SIG-M5 treated with dmso at 0.1 percent for 504 hours (cell line): ENCODE measurements around the gene KRT83.

Experiments
- DNase-seq: peaks from one replicate; lab custom pipeline; 2025; ENCODE audit not compliant: unreplicated experiment; lab: John Stamatoyannopoulos, UW

KRT83 gene

DNA sequence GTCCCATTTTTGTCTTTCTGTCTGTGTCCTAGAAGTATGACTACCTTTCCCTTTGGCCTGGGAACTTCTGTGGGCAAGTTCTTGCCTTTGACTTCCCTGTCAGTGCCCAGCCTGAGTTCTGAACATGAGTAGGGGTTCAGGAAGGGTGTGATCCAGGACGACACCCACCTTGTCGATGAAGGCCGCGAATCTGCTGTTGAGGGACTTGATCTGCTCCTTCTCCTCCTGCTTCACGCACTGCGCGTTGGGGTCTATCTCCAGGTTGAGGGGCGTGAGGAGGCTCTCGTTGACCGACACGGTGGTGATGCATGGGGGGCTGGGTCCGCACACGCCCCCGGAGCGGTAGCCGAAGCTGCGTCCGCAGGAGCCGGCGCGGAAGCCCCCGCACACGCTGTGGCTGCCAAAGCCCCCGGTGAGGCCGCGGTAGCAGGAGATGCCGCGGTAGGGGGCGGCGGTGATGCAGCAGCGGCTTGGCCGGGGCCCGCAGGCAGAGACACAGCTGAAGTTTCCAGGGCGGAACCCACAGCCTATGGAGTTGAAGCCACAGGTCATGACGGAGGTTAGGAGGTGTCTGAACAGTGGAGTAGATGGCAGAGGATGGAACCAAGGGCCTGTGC, at the start of gene KRT83:
TSS of gene KRT83 (minus strand) at position 615 of the 617 bp plus-strand sequence. CDS start at position 552, 63 bp downstream.
- DNase-seq = no peak

DNA sequence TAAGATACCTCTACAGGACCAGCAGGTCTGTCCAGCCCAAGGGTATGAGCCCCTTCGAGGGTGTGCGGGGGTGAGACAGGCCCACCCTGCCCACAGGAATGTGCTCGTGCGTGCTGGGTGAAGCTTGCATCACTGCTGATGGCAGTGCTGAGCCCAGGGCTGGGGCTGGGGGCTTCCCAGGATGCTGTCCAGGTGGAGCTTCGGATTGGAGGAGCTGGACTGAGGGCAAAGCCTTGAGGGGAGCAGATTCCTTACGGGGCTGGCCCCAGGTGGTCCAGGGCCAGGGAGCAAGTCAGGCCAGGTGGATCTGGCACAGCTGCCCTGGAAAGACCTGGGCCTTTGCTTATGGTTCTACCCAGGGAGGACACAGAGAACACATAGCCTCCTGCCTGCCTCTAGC, 48.6 kb upstream of the KRT83 start:
- DNase-seq = no peak

GRCh38 chr12:52369211-52369610, 48.0 kb upstream of the KRT83 start:
- no peak for DNase-seq

DNA sequence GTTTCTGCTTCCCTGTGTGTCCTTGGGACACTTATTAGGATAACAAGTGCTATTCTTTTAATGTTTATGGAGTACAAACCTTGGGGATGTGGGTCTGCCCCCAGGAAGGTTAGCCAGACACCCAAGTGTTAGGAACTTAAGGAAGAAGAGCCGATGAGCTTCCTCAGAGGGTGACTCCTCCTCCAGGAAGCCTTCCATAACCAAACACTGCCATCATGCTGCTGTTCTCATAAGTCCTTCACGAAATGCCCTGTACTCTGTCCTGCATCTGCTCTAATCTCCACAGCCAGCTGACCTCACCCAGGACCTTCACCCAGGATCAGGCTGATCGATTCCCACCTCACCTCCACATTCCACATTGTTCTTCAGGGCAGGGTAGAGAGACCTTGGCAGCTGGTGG, 47.3 kb upstream of the KRT83 start:
- no peak for DNase-seq

DNA sequence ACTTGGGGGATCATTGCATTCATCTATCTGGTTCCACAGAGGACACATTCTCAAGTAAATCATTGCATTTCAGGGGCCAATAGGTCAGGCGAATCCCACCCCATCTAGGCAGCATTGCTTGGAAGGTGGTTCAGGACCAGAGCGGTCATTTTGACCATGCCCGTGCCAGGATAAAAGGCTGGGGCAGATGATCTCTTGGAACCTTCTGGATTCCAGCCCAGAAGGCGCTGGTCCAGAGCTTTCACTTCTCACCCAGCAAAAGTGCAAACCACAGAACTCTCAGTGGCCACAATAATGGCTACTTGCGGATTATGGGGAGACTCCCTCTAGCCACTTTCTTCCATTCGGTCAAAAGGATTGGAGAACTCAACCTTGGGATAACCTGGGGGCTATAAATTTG, 46.7 kb upstream of the KRT83 start:
- DNase-seq = no peak

- DNase-seq = no peak
Observed at GRCh38 chr12:52366738-52367485, 45.7 kb upstream of the KRT83 start, which contains the start of gene KRT85. Gene KRT85, minus strand, starts transcription at chr12:52367481. Its CDS starts 76 bp downstream, at chr12:52367405.

GRCh38 chr12:52364901-52365489, 43.8 kb upstream of the KRT83 start:
- DNase-seq = no peak

- no peak for DNase-seq
Observed at GRCh38 chr12:52364061-52364460, 42.9 kb upstream of the KRT83 start.

GRCh38 chr12:52363111-52363679, 42.0 kb upstream of the KRT83 start:
- DNase-seq = no peak

DNA sequence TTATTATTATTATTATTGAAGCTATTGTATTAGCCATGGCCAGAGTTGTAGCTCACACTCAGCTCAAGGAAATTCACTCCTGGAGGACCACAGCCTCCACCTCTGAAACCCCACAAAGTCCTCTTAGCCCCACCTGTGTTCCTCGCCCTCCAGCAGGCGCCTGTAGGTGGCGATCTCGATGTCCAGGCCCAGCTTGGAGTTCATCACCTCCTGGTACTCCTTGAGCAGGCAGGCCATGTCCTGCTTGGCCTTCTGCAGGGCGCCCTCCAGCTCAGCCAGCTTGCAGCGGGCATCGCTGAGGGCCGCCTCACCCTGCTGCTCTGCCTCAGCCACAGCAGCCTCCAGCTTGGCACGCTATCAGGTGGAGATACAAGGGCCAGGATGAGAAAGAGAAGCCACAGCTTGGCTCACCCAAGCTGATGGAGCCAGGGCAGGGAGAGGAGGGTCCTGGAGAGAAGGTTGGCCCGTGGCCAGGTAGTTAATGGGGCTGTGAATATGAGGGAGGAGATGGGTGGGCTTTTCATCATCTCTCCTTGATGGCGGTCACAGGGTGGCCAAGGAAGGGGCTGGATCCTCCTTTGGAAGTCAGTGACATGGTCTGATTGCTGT, 41.0 kb upstream of the KRT83 start:
- DNase-seq = no peak

- DNase-seq = no peak
Observed at GRCh38 chr12:52361553-52361952, 40.4 kb upstream of the KRT83 start.

DNA sequence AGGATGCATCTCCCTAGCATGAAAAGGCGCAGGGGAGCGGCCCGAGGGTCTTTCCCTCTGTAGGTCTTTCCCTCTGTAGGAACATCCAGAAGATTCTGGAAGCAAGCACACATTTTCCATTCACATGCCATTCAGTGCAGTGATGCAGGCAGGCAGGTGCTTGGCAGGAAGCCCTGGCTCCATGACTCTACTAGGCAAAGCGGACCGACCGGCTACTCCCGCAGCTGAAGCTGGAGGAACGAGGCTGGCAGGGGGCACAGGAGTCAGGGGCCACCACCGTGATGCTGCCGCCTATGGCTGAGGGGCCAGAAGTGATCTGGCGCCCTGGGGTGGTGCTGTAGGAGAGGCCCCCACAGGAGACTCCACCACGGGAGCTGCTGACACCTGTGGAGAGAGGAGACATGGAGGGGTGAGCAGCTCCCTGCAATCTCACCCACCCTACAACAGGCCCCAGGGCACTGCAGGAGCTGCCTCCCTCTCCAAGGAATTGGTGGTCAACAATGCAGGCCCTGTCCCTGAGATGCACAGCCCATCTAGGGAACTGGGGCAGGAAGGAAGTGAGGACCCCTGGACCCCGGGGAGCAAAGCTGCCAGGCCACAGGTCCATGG, 39.6 kb upstream of the KRT83 start:
- DNase-seq = no peak

GRCh38 chr12:52360106-52360662, 39.0 kb upstream of the KRT83 start:
- no peak for DNase-seq

DNA sequence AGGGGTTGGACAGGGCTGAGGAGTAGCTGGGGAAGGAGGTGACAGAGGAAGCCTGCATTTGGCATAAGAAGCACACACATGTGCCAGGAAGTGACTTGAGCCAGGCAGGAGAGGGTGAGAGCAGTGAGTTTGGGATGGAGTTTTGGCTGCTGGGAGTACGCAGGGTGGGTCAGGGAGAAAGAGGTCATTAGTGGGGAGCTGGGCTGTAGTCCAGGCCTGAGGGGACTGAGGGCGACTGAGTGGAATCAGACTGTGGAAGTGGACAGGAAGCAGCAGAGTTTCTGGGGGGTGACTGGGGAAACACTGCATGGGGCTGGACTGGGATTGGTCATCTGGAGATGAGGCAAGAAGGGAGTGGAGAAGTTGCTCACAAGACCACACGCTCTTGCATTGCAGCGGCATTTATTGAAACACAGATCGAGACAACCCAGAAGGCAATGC, 38.4 kb upstream of the KRT83 start:
- no peak for DNase-seq

DNA sequence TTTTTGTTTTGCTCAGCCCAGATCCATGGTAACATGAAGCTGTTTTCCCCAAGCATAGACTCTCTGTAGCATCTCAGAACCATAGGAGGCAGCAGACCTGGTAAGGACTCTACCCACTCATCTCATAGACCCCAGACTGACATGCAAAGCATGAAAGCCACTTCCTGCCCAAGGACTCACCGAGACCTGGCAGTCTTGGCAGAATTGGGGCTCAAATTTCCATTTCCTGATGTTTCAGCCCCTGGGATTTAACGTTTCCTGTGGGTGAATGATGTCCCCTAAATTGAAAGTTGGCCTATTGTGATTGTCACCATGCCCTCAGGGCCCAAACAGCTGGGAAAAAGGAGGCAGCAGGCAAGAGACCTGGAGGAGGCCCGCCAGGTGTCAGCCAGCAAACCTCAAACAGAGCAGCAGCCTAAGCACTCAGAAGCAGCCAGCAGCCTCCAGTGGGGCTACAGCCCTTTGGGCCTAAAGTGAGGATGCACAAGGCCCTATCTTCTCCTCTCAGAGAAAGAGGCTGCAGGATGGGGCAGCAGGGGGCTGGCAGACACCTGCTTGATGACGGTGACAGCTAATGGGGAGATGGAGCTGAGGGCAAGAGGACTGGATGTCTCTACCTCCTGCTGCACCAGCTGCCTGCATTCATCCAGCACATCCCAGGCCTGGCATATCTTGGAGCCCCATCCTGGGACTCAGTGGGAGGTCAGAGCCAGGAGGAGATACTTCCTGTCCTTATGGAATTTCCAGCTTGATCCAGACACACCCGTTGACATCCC, 37.6 kb upstream of the KRT83 start:
- no peak for DNase-seq

DNA sequence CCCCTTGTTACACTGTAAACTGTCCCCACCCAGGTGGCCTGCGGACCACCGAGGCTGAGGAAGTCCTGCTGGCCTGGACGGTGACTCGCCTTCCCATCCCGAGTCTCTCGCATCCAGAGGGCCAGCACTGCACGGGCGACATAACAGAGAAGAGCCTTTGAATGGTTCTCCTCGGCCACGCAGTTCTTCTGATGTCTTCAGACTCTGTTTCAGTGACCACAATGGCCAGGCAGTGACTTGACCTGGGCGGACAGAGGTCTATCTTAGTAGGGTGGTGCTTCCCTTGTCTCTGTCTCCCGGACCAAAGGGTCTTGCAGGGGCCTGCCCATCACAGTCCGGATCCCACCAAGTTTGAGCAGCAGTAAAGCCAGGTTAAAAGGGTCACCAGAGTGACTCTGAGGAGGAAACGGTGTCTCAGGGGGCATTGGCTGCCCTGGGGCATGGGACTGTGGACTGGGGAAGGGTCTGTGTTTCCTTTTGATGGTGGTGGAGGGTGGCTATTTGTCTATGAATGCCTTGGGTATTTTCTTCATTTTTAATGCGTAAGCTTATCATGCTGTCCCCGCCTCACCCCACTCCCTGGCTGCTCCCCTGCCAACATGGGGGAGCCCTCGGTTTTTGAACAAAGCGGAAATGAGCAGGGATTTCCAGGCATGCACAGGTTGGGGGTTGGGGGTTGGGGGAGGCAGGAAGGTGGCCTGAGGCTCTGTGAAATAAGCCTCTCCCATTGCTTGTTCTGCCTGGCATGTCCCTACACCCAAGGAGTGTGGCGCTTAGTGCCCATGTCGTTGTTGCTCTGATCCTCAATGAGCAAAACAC, 35.8 kb upstream of the KRT83 start:
- DNase-seq = no peak

GRCh38 chr12:52356031-52356761, 35.0 kb upstream of the KRT83 start:
- no peak for DNase-seq

- DNase-seq = no peak
Observed at GRCh38 chr12:52355176-52355575, 34.0 kb upstream of the KRT83 start.
